K562 (cell line): ENCODE results near the gene CHIC2. TPM values are rescaled to one million over a fixed set of nuclear protein-coding genes. Genes with fewer than 3 reads are reported as not detected.

Source experiments
- C11orf30 ChIP-seq: fragments of 450-650 bp; IDR thresholded peaks from 2 replicates; pipeline ENCODE4 v1.6.1; 2016; ENCODE audit warnings: low read depth, mild to moderate bottlenecking
- CTBP1 ChIP-seq: fragments of 450-650 bp; IDR thresholded peaks from 2 replicates; pipeline ENCODE4 v1.6.1; 2016; ENCODE audit warnings: borderline replicate concordance
- DMBX1 ChIP-seq: fragments of 250-450 bp; sonication (Bioruptor Pico); IDR thresholded peaks from 2 replicates; pipeline ENCODE4 v1.8.0; 2022; ENCODE audit warnings: inconsistent platforms, mild to moderate bottlenecking, moderate library complexity, borderline replicate concordance
- E4F1 ChIP-seq: fragments of 250-450 bp; sonication (Bioruptor Pico); IDR thresholded peaks from 2 replicates; pipeline ENCODE4 v1.5.0; 2021; ENCODE audit warnings: mild to moderate bottlenecking, borderline replicate concordance
- ELF2 ChIP-seq: fragments of 250-450 bp; sonication (Bioruptor Pico); IDR thresholded peaks from 2 replicates; pipeline ENCODE4 v1.5.0; 2021; ENCODE audit warnings: mild to moderate bottlenecking
- HMG20B ChIP-seq: fragments of 250-450 bp; sonication (Bioruptor Pico); IDR thresholded peaks from 2 replicates; pipeline ENCODE4 v1.5.0; 2021; ENCODE audit warnings: mild to moderate bottlenecking
- KDM2B ChIP-seq: fragments of 250-450 bp; sonication (Bioruptor Pico); IDR thresholded peaks from 2 replicates; pipeline ENCODE4 v1.8.0; 2021; ENCODE audit warnings: mild to moderate bottlenecking, moderate library complexity
- PCBP1 ChIP-seq: fragments of 200-400 bp; formaldehyde crosslinking; IDR thresholded peaks from 2 replicates; pipeline ENCODE4 v1.6.1; 2018; ENCODE audit warnings: mild to moderate bottlenecking, low read depth, low read length; ENCODE audit not compliant: poor library complexity, severe bottlenecking
- PTBP1 ChIP-seq: fragments of 200-400 bp; formaldehyde crosslinking; IDR thresholded peaks from 2 replicates; pipeline ENCODE4 v1.6.1; 2017; ENCODE audit warnings: low read depth, low read length
- RBM25 ChIP-seq: fragments of 200-400 bp; formaldehyde crosslinking; IDR thresholded peaks from 2 replicates; pipeline ENCODE4 v1.6.1; 2018; ENCODE audit warnings: low read length, low read depth, moderate library complexity; ENCODE audit not compliant: severe bottlenecking
- SREBF2 ChIP-seq: sonication (generic); formaldehyde crosslinking; IDR thresholded peaks from 2 replicates; pipeline ENCODE4 v1.4.0; 2020; ENCODE audit warnings: mild to moderate bottlenecking, missing genetic modification reagents
- TFE3 ChIP-seq: fragments of 450-650 bp; formaldehyde crosslinking; IDR thresholded peaks from 2 replicates; pipeline ENCODE4 v1.4.0; 2020; ENCODE audit warnings: mild to moderate bottlenecking, mixed read lengths
- USF2 ChIP-seq: sonication (generic); formaldehyde crosslinking; IDR thresholded peaks from 2 replicates; pipeline ENCODE4 v1.5.0; 2020; ENCODE audit warnings: missing genetic modification reagents
- ZNF282 ChIP-seq: sonication (generic); formaldehyde crosslinking; IDR thresholded peaks from 2 replicates; pipeline ENCODE4 v1.8.1; 2023; ENCODE audit warnings: missing genetic modification reagents
- ZNF584 ChIP-seq: fragments of 200-800 bp; sonication (Bioruptor generic); IDR thresholded peaks from 2 replicates; pipeline ENCODE4 v1.6.1; 2016; ENCODE audit warnings: low read depth, mild to moderate bottlenecking, missing genetic modification characterization, missing compliant biosample characterization
- polyA plus RNA-seq, 8 experiments: library from polyadenylated mRNA; depleted of rRNA in 4 of 8; stranded (reverse) in 5 of 8; unstranded in 3 of 8; fragments of >200 nt; fragmentation: Nextera tagmentation in 2 of 8; fragmentation: Illumina TruSeq in 1 of 8; extraction: Ambion mirVana in 2 of 8; extraction: Trizol in 1 of 8; gene quantifications; 2 replicates each; pipeline versions ENCODE4 v1.2.1 to v1.2.3, GENCODE V29; 2011 to 2014; ENCODE audit warnings: inconsistent platforms in 1 of 8, missing spikeins in 1 of 8
- total RNA-seq, 7 experiments: library from RNA; depleted of rRNA in 6 of 7; stranded (reverse); fragments of >200 nt in 6 of 7; fragmentation: Illumina TruSeq in 2 of 7; extraction: Trizol in 2 of 7; gene quantifications; 2 replicates each; pipeline versions ENCODE4 v1.2.1 to v1.2.3, GENCODE V29; 2011 to 2021; ENCODE audit warnings: low replicate concordance in 1 of 7

CHIC2 gene
- total and polyA plus RNA-seq, 9 of the 15 experiments (the other 6 are each of a cell fraction or from before 2014, with no cell fraction given) = 0.89 to 25.1 (median 12.1) TPM

DNA sequence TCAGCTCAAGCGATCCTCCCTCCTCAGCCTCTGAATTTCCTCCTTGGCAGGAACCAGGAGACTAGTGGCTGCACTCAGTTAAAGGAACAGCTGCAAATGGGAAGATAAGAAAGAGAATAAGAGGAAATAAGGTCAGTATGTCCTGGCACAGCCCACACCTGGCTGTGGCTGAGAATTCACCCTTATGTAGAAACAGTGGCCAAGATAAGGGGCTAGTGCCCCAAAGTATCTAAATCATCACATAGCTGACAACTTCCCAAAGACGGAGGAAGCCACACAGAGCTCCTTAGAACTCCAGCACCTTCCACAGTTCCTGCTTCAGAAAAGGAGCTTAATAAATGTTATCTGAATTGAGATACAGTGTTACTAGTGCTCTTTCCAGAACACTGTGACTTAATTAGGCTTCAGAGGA lies 2.3 kb upstream of the CHIC2 start (continued):
- no peak for TF ChIP-seq E4F1 (CRISPR knock-in tag)
- peak; percentile 92 for TF ChIP-seq CTBP1
- TF ChIP-seq ELF2 = no peak
- TF ChIP-seq PCBP1 = no peak
- no peak for TF ChIP-seq HMG20B
- TF ChIP-seq ZNF584 (CRISPR knock-in tag) = no peak
- no peak for TF ChIP-seq C11orf30
- no peak for TF ChIP-seq RBM25
- TF ChIP-seq ZNF282 (CRISPR knock-in tag) = no peak
- TF ChIP-seq PTBP1 = no peak
- no peak for TF ChIP-seq USF2 (CRISPR knock-in tag)
- TF ChIP-seq TFE3 = no peak
- no peak for TF ChIP-seq SREBF2 (CRISPR knock-in tag)
- 0 out of 2 replicates have a peak, but pooled peaks have one; percentile 22 for TF ChIP-seq DMBX1 (CRISPR knock-in tag)
- no peak for TF ChIP-seq KDM2B (CRISPR knock-in tag)
